IMR-90 (cell line): Measurements from ENCODE around the gene DBN1. TPM values are rescaled to one million over a fixed set of nuclear protein-coding genes. Genes with fewer than 3 reads are reported as not detected.

Experiments used
- ATAC-seq: fragments of 200-7000 bp; cut with Tn5 transposase; 2 replicates; pipeline ENCODE4 v1.9.1; 2020; ENCODE audit warnings: low read depth, mild to moderate bottlenecking, moderate library complexity
- BruUV-seq: library from RNA; stranded (reverse); fragments of 400-500 nt; replicated peaks from 2 replicates; lab custom pipeline; 2021; lab: Mats Ljungman, UMichigan
- CTCF ChIA-PET: fragments of 300-600 bp; formaldehyde crosslinking; extraction: SDS; loops from one replicate; lab custom pipeline; 2021; ENCODE audit warnings: antibody characterized with exemption; lab: Yijun Ruan, JAX
- POLR2A ChIA-PET: fragments of 300-600 bp; sonication (Branson Sonifier 250); formaldehyde crosslinking; loops from one replicate; lab custom pipeline; 2022; ENCODE audit warnings: antibody characterized with exemption; ENCODE audit not compliant: unreplicated experiment; lab: Charles Lee
- DNase-seq: peaks from one replicate; pipeline ENCODE4 v3.0.0; 2013
- H2AFZ ChIP-seq: replicated peaks from 2 replicates; pipeline ENCODE3; 2013; ENCODE audit warnings: low read length, mild to moderate bottlenecking; ENCODE audit not compliant: poor library complexity
- H2AK5ac ChIP-seq: 2 replicates; pipeline ENCODE4 v1.6.1; 2013; ENCODE audit warnings: low read depth, low read length, inconsistent platforms
- H2AK9ac ChIP-seq: replicated peaks from 2 replicates; pipeline ENCODE3; 2013; ENCODE audit warnings: mild to moderate bottlenecking, low read depth, low read length, moderate library complexity; ENCODE audit not compliant: poor library complexity
- H2BK120ac ChIP-seq: 2 replicates; pipeline ENCODE4 v1.6.1; 2013; ENCODE audit warnings: low read depth, low read length, inconsistent platforms
- H2BK15ac ChIP-seq: 3 replicates; pipeline ENCODE4 v1.6.1; 2013; ENCODE audit warnings: low read depth, low read length, inconsistent platforms
- H2BK20ac ChIP-seq: 2 replicates; pipeline ENCODE4 v1.6.1; 2013; ENCODE audit warnings: low read depth, mild to moderate bottlenecking, inconsistent platforms, low read length, moderate library complexity
- H2BK5ac ChIP-seq: 2 replicates; pipeline ENCODE4 v1.6.1; 2013; ENCODE audit warnings: mild to moderate bottlenecking, low read depth, low read length, inconsistent platforms; ENCODE audit not compliant: poor library complexity, severe bottlenecking
- H3K14ac ChIP-seq: replicated peaks from 2 replicates; pipeline ENCODE4 v1.6.1; 2013; ENCODE audit warnings: low read depth, low read length, inconsistent platforms
- H3K18ac ChIP-seq: 2 replicates; pipeline ENCODE4 v1.6.1; 2013; ENCODE audit warnings: low read depth, low read length, control low read depth
- H3K23ac ChIP-seq: 2 replicates; pipeline ENCODE4 v1.6.1; 2013; ENCODE audit warnings: low read depth, low read length, inconsistent platforms
- H3K27ac ChIP-seq: 2 replicates; pipeline ENCODE4 v1.5.1; 2013; ENCODE audit warnings: mild to moderate bottlenecking, control low read depth, low read length; ENCODE audit not compliant: insufficient read depth
- H3K27me3 ChIP-seq: 2 replicates; pipeline ENCODE4 v1.6.1; 2013; ENCODE audit warnings: low read length; ENCODE audit not compliant: control insufficient read depth, insufficient read depth
- H3K36me3 ChIP-seq: 2 replicates; pipeline ENCODE4 v1.6.1; 2013; ENCODE audit warnings: low read length, mixed read lengths; ENCODE audit not compliant: control insufficient read depth, insufficient read depth
- H3K4ac ChIP-seq: 2 replicates; pipeline ENCODE4 v1.6.1; 2013; ENCODE audit warnings: low read depth, low read length, inconsistent platforms
- H3K4me1 ChIP-seq: 2 replicates; pipeline ENCODE4 v1.6.1; 2013; ENCODE audit warnings: low read length, mixed read lengths; ENCODE audit not compliant: control insufficient read depth, insufficient read depth
- H3K4me2 ChIP-seq: 2 replicates; pipeline ENCODE4 v1.6.1; 2013; ENCODE audit warnings: low read depth, mild to moderate bottlenecking, control low read depth, low read length, moderate library complexity
- H3K4me3 ChIP-seq: 2 replicates; pipeline ENCODE4 v1.5.1; 2013; ENCODE audit warnings: low read depth, mild to moderate bottlenecking, control low read depth, low read length, moderate library complexity; ENCODE audit not compliant: insufficient read depth
- H3K56ac ChIP-seq: 2 replicates; pipeline ENCODE4 v1.6.1; 2013; ENCODE audit warnings: low read length, inconsistent platforms; ENCODE audit not compliant: insufficient read depth; ENCODE audit errors: extremely low read depth
- H3K79me1 ChIP-seq, 2 experiments: 2 replicates each; pipeline ENCODE4 v1.6.1; 2013; ENCODE audit warnings: low read length in 2 of 2, inconsistent platforms in 1 of 2, low read depth in 1 of 2
- H3K9ac ChIP-seq: 2 replicates; pipeline ENCODE4 v1.6.1; 2013; ENCODE audit warnings: low read depth, low read length, control low read depth
- H3K9me1 ChIP-seq: 2 replicates; pipeline ENCODE4 v1.6.1; 2013; ENCODE audit warnings: low read length, inconsistent platforms; ENCODE audit not compliant: insufficient read depth
- H3K9me3 ChIP-seq: 2 replicates; pipeline ENCODE4 v1.6.1; 2013; ENCODE audit warnings: low read length; ENCODE audit not compliant: control insufficient read depth, insufficient read depth
- H4K20me1 ChIP-seq: 2 replicates; pipeline ENCODE4 v1.6.1; 2013; ENCODE audit warnings: low read length, inconsistent platforms; ENCODE audit not compliant: insufficient read depth
- H4K5ac ChIP-seq: 2 replicates; pipeline ENCODE4 v1.6.1; 2013; ENCODE audit warnings: mild to moderate bottlenecking, low read depth, low read length, control low read depth
- H4K8ac ChIP-seq, 2 experiments: 2 replicates each; pipeline ENCODE4 v1.6.1; 2013; ENCODE audit warnings: low read depth in 2 of 2, low read length in 2 of 2, control low read depth in 1 of 2, inconsistent platforms in 1 of 2
- H4K91ac ChIP-seq: 2 replicates; pipeline ENCODE4 v1.6.1; 2013; ENCODE audit warnings: low read depth, low read length, inconsistent platforms; ENCODE audit not compliant: insufficient read depth
- BHLHE40 ChIP-seq: fragments of 150-350 bp; IDR thresholded peaks from 2 replicates; pipeline ENCODE4 v1.6.1; 2016; ENCODE audit warnings: mild to moderate bottlenecking, low read depth, low read length
- CHD1 ChIP-seq: IDR thresholded peaks from 2 replicates; pipeline ENCODE4 v1.6.1; 2012; ENCODE audit warnings: low read depth, low read length, improper control_type of control experiment
- CTCF ChIP-seq: conservative IDR thresholded peaks from 2 replicates; pipeline ENCODE4 v1.5.1; 2012; ENCODE audit warnings: mild to moderate bottlenecking, low read depth, low read length, improper control_type of control experiment
- ELK1 ChIP-seq: fragments of 150-350 bp; IDR thresholded peaks from 2 replicates; pipeline ENCODE4 v1.6.1; 2016; ENCODE audit warnings: low read depth, mild to moderate bottlenecking, low read length, moderate library complexity, borderline replicate concordance
- MAFK ChIP-seq: IDR thresholded peaks from 2 replicates; pipeline ENCODE4 v1.6.1; 2012; ENCODE audit warnings: low read depth, low read length, improper control_type of control experiment
- MAZ ChIP-seq: IDR thresholded peaks from 2 replicates; pipeline ENCODE4 v1.6.1; 2012; ENCODE audit warnings: low read depth, mild to moderate bottlenecking, low read length, improper control_type of control experiment, moderate library complexity, borderline replicate concordance
- MXI1 ChIP-seq: IDR thresholded peaks from 2 replicates; pipeline ENCODE4 v1.6.1; 2012; ENCODE audit warnings: low read depth, mild to moderate bottlenecking, low read length, moderate library complexity, borderline replicate concordance
- USF2 ChIP-seq: fragments of 150-350 bp; IDR thresholded peaks from 2 replicates; pipeline ENCODE4 v1.6.1; 2017; ENCODE audit warnings: mild to moderate bottlenecking, antibody characterized with exemption, low read length, low read depth
- WGBS, 2 experiments: methylation state at CpG; one replicate each; pipeline versions ENCODE4 v1.1.5 to v1.1.7; 2013; ENCODE audit warnings: missing lambda C conversion rate in 2 of 2; ENCODE audit not compliant: insufficient read length in 1 of 2; ENCODE audit errors: extremely low coverage in 2 of 2; 5-methylcytosine and 5-hydroxymethylcytosine counted together
- dilution Hi-C: fragments of 300-500 bp; cut with HindIII; formaldehyde crosslinking; loops from one replicate; pipeline ENCODE4 v1.14.3; 2018; ENCODE audit warnings: low sequenced_read_pairs; ENCODE audit not compliant: unreplicated experiment
- in situ Hi-C: fragments of 300-500 bp; cut with MboI; formaldehyde crosslinking; loops from 3 replicates; pipeline ENCODE4 v1.14.3; 2019; ENCODE audit warnings: low sequenced_read_pairs, inconsistent platforms, mixed read lengths
- intact Hi-C: fragments of 100-400 bp; cut with micrococcal nuclease; formaldehyde crosslinking; loops from 2 replicates; pipeline ENCODE4 v1.10.0; 2022
- polyA plus RNA-seq, 3 experiments: library from polyadenylated mRNA; depleted of rRNA; stranded (reverse); fragments of >200 nt; gene quantifications; 2 replicates each; pipeline ENCODE4 v1.2.3, GENCODE V29; 2012; ENCODE audit warnings: low replicate concordance in 1 of 3
- total RNA-seq: library from RNA; depleted of rRNA; stranded (reverse); fragments of >200 nt; gene quantifications from 2 replicates; pipeline ENCODE4 v1.2.3, GENCODE V29; 2012

DBN1 gene
- total and polyA plus RNA-seq, 2 of the 4 experiments (the other 2 are of a cell fraction), result 122 to 187 TPM

DNA sequence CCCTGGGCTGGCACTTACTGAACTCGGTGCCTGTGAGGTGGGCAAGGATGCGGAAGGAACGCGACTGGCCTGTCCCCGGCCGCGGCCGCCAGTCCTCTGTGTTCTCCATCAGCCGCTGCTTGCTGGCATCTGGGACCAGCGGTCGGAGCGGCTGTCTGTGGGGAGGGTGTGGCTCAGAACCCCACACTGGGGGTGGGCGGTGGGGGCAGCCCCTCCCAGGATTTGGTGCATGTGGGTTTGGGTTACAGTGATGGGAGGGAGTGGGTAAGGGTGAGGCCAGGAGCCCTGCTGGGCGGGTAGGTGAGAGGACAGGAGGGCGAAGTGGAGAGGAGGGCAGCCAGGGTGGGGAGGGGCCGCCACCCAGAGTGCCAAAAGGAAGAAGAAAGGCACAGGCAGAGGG lies 17.6 kb upstream of the DBN1 start:
- H3K4me1 ChIP-seq, result peaks cover 25% of the 10 kb centered on the region
- DNase-seq, result no peak
- H2BK15ac ChIP-seq, result no peak overlapping the region
- H4K8ac ChIP-seq, result no peak overlapping the region
- no peak overlapping the region for H4K5ac ChIP-seq
- 100% methylated on average over 3 of the region's 16 CpGs; no CpG with 5 or more reads in 1 of the 2 experiments for WGBS, 2 experiments
- no peak overlapping the region for H3K18ac ChIP-seq
- ATAC-seq, result no peak
- H3K4ac ChIP-seq, result no peak overlapping the region
- no peak overlapping the region for H3K27ac ChIP-seq
- CTCF ChIA-PET, result no interaction called here
- no peak overlapping the region for H2BK120ac ChIP-seq
- peaks cover 81% of the 10 kb centered on the region for H3K36me3 ChIP-seq
- H2AFZ ChIP-seq, result no peak overlapping the region
- intact Hi-C loops, result no loop called here
- dilution Hi-C loops, result no loop called here
- H3K23ac ChIP-seq, result no peak overlapping the region
- no peak overlapping the region for H3K4me3 ChIP-seq
- in situ Hi-C loops, result no loop called here
- BruUV-seq, result no TSS peak
- H3K79me1 ChIP-seq, result peaks cover 40 to 82% of the 10 kb centered on the region in 2 experiments
- no peak overlapping the region for H3K56ac ChIP-seq
- no peak overlapping the region for H2BK20ac ChIP-seq
- TF ChIP-seq BHLHE40 (no peak), ELK1 (no peak), MAZ (no peak), USF2 (no peak), CTCF (no peak), MAFK (no peak), CHD1 (no peak), MXI1 (no peak)
- no peaks in the 10 kb centered on the region for H3K27me3 ChIP-seq
- no peak overlapping the region for H3K4me2 ChIP-seq
- H4K91ac ChIP-seq, result no peak overlapping the region
- H3K9ac ChIP-seq, result no peak overlapping the region
- no peaks in the 10 kb centered on the region for H3K9me3 ChIP-seq
- H3K9me1 ChIP-seq, result peaks cover 9% of the 10 kb centered on the region
- no peak overlapping the region for H2AK5ac ChIP-seq
- peaks cover 95% of the 10 kb centered on the region for H4K20me1 ChIP-seq
- H2AK9ac ChIP-seq, result peak overlapping the region; percentile 42
- no peak overlapping the region for H2BK5ac ChIP-seq
- H3K14ac ChIP-seq, result no peak overlapping the region
- POLR2A ChIA-PET, result no interaction called here
